Measurements from ENCODE around the gene ARHGAP44.

GRCh38 chr17:12898110-12898509, 108.8 kb downstream of the ARHGAP44 start:
- TF ChIP-seq POLR2AphosphoS5 (IDR thresholded peaks at IDR 0.05; ENCODE audit: low read depth) (no peak), CTCF (IDR thresholded peaks at IDR 0.05; ENCODE audit: insufficient read depth, low read length) (no peak), REST (IDR thresholded peaks at IDR 0.05; ENCODE audit: insufficient replicate concordance, low read depth) (no peak)
